ENCODE measurements around the gene SYNE1.
"Not testable (repeated sequence)": the region's sequence is repeated elsewhere in the genome, so short reads cannot be mapped to it uniquely, and the experiment has no call there.

Gene SYNE1

DNA sequence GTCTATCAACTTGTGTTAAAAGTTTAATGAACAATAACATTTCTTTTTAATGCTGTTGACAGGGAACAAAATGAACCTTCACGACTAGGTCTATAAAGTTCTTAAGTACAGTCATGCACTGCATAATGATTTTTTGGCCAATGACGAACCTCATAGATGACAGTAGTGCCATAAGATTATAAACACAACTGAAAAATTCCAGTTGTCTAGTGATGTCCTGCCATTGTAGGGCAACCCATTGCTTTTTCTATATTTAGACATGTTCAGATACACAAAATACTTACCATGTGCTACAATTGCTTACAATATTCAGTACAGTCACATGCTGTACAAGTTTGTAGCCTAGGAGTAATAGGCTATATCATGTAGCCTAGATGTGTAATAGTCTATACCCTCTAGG, 93.6 kb downstream of the SYNE1 start:
- H3K36me3 ChIP-seq (ENCODE audit: control insufficient read depth, insufficient read depth, low read length) = no peaks in the 10 kb centered on the region
- no peak for DNase-seq
- no peaks in the 10 kb centered on the region for H3K4me1 ChIP-seq (ENCODE audit: control insufficient read depth, insufficient read depth, low read length, poor library complexity, severe bottlenecking)
- H3K27ac ChIP-seq (ENCODE audit: insufficient read depth, low read length, poor library complexity, severe bottlenecking) = no peak overlapping the region
- H3K27me3 ChIP-seq (replicated peaks; ENCODE audit: control insufficient read depth, insufficient read depth, low read length, poor library complexity, severe bottlenecking) = peaks cover 3% of the 10 kb centered on the region
- no peak overlapping the region for H3K4me3 ChIP-seq (ENCODE audit: insufficient read depth, low read depth, low read length, poor library complexity, severe bottlenecking)
- H3K9me3 ChIP-seq (ENCODE audit: control insufficient read depth, low read length) = no peaks in the 10 kb centered on the region

GRCh38 chr6:152540381-152540780, 96.8 kb downstream of the SYNE1 start:
- no peak for DNase-seq
- H3K36me3 ChIP-seq (ENCODE audit: control insufficient read depth, insufficient read depth, low read length) = no peaks in the 10 kb centered on the region
- H3K4me1 ChIP-seq (ENCODE audit: control insufficient read depth, insufficient read depth, low read length, poor library complexity, severe bottlenecking) = no peaks in the 10 kb centered on the region
- H3K4me3 ChIP-seq (ENCODE audit: insufficient read depth, low read depth, low read length, poor library complexity, severe bottlenecking) = no peak overlapping the region
- H3K27me3 ChIP-seq (replicated peaks; ENCODE audit: control insufficient read depth, insufficient read depth, low read length, poor library complexity, severe bottlenecking) = peaks cover 3% of the 10 kb centered on the region
- H3K27ac ChIP-seq (ENCODE audit: insufficient read depth, low read length, poor library complexity, severe bottlenecking) = no peak overlapping the region
- no peaks in the 10 kb centered on the region for H3K9me3 ChIP-seq (ENCODE audit: control insufficient read depth, low read length)

- Histone ChIP-seq H3K27me3 (replicated peaks; ENCODE audit: control insufficient read depth, insufficient read depth, low read length, poor library complexity, severe bottlenecking) (no peaks in the 10 kb centered on the region), H3K4me3 (ENCODE audit: insufficient read depth, low read depth, low read length, poor library complexity, severe bottlenecking) (no peak overlapping the region), H3K9me3 (ENCODE audit: control insufficient read depth, low read length) (no peaks in the 10 kb centered on the region), H3K36me3 (ENCODE audit: control insufficient read depth, insufficient read depth, low read length) (no peaks in the 10 kb centered on the region), H3K4me1 (ENCODE audit: control insufficient read depth, insufficient read depth, low read length, poor library complexity, severe bottlenecking) (no peaks in the 10 kb centered on the region), H3K27ac (ENCODE audit: insufficient read depth, low read length, poor library complexity, severe bottlenecking) (no peak overlapping the region)
- no peak for DNase-seq
These were observed 102.6 kb downstream of the SYNE1 start for GRCh38 chr6:152534541-152534940.

GRCh38 chr6:152532556-152533422, 104.4 kb downstream of the SYNE1 start:
- Histone ChIP-seq H3K9me3 (ENCODE audit: control insufficient read depth, low read length) (no peaks in the 10 kb centered on the region), H3K36me3 (ENCODE audit: control insufficient read depth, insufficient read depth, low read length) (no peaks in the 10 kb centered on the region), H3K4me1 (ENCODE audit: control insufficient read depth, insufficient read depth, low read length, poor library complexity, severe bottlenecking) (no peaks in the 10 kb centered on the region), H3K4me3 (ENCODE audit: insufficient read depth, low read depth, low read length, poor library complexity, severe bottlenecking) (no peak overlapping the region), H3K27ac (ENCODE audit: insufficient read depth, low read length, poor library complexity, severe bottlenecking) (no peak overlapping the region), H3K27me3 (replicated peaks; ENCODE audit: control insufficient read depth, insufficient read depth, low read length, poor library complexity, severe bottlenecking) (no peaks in the 10 kb centered on the region)
- no peak for DNase-seq

DNA sequence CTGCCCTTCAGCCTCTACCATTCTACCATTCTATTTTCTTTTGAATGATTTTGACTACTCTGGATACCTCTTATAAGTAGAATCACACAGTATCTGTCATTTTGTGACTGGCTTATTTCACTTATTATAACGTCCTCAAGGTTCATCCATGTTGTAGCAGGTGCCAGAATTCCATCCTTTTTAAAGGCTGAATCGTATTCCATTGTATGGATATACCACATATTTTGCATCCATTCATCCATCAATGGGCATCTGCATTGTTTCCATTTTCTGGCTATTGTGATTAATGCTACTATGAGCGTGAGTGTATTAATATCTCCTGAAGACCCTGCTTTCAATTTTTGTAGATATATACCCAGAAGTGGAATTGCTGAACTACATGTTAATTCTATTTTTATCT, 105.5 kb downstream of the SYNE1 start:
- DNase-seq = no peak
- Histone ChIP-seq H3K4me3 (ENCODE audit: insufficient read depth, low read depth, low read length, poor library complexity, severe bottlenecking) (no peak overlapping the region), H3K36me3 (ENCODE audit: control insufficient read depth, insufficient read depth, low read length) (no peaks in the 10 kb centered on the region), H3K27ac (ENCODE audit: insufficient read depth, low read length, poor library complexity, severe bottlenecking) (no peak overlapping the region), H3K9me3 (ENCODE audit: control insufficient read depth, low read length) (no peaks in the 10 kb centered on the region), H3K27me3 (replicated peaks; ENCODE audit: control insufficient read depth, insufficient read depth, low read length, poor library complexity, severe bottlenecking) (no peaks in the 10 kb centered on the region), H3K4me1 (ENCODE audit: control insufficient read depth, insufficient read depth, low read length, poor library complexity, severe bottlenecking) (no peaks in the 10 kb centered on the region)

GRCh38 chr6:152529369-152529768, 107.8 kb downstream of the SYNE1 start:
- Histone ChIP-seq H3K4me1 (ENCODE audit: control insufficient read depth, insufficient read depth, low read length, poor library complexity, severe bottlenecking) (no peaks in the 10 kb centered on the region), H3K36me3 (ENCODE audit: control insufficient read depth, insufficient read depth, low read length) (no peaks in the 10 kb centered on the region), H3K27ac (ENCODE audit: insufficient read depth, low read length, poor library complexity, severe bottlenecking) (no peak overlapping the region), H3K4me3 (ENCODE audit: insufficient read depth, low read depth, low read length, poor library complexity, severe bottlenecking) (no peak overlapping the region), H3K9me3 (ENCODE audit: control insufficient read depth, low read length) (no peaks in the 10 kb centered on the region), H3K27me3 (replicated peaks; ENCODE audit: control insufficient read depth, insufficient read depth, low read length, poor library complexity, severe bottlenecking) (no peaks in the 10 kb centered on the region)
- no peak for DNase-seq

- DNase-seq; H3K27ac ChIP-seq (ENCODE audit: insufficient read depth, low read length, poor library complexity, severe bottlenecking); H3K36me3 ChIP-seq (ENCODE audit: control insufficient read depth, insufficient read depth, low read length); H3K4me3 ChIP-seq (ENCODE audit: insufficient read depth, low read depth, low read length, poor library complexity, severe bottlenecking); H3K4me1 ChIP-seq (ENCODE audit: control insufficient read depth, insufficient read depth, low read length, poor library complexity, severe bottlenecking); H3K27me3 ChIP-seq (replicated peaks; ENCODE audit: control insufficient read depth, insufficient read depth, low read length, poor library complexity, severe bottlenecking); H3K9me3 ChIP-seq (ENCODE audit: control insufficient read depth, low read length): not testable (repeated sequence)
These were observed 123.0 kb downstream of the SYNE1 start for GRCh38 chr6:152514120-152514519.

DNA sequence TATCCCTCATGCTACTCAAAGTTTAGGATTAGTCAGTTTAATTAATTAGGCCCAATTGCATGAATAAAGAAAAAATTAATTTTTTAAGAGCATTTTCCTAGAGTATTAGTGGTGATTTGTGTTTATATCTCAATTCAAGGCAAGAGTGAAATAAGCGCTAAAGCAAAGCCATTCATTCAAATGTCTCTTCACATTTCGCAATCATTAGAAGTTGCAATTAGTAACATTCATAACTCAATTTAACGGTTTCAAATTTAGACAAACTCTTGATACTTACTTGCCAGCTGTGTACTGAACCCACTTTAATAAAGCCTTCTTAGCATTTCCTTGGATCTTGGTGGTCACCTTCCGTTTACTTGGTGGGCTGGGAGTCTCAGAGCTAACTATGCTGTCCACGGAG, 127.2 kb downstream of the SYNE1 start:
- Histone ChIP-seq H3K27ac (ENCODE audit: insufficient read depth, low read length, poor library complexity, severe bottlenecking) (no peak overlapping the region), H3K36me3 (ENCODE audit: control insufficient read depth, insufficient read depth, low read length) (no peaks in the 10 kb centered on the region), H3K4me1 (ENCODE audit: control insufficient read depth, insufficient read depth, low read length, poor library complexity, severe bottlenecking) (no peaks in the 10 kb centered on the region), H3K4me3 (ENCODE audit: insufficient read depth, low read depth, low read length, poor library complexity, severe bottlenecking) (no peak overlapping the region), H3K27me3 (replicated peaks; ENCODE audit: control insufficient read depth, insufficient read depth, low read length, poor library complexity, severe bottlenecking) (no peaks in the 10 kb centered on the region), H3K9me3 (ENCODE audit: control insufficient read depth, low read length) (no peaks in the 10 kb centered on the region)
- DNase-seq = no peak

DNA sequence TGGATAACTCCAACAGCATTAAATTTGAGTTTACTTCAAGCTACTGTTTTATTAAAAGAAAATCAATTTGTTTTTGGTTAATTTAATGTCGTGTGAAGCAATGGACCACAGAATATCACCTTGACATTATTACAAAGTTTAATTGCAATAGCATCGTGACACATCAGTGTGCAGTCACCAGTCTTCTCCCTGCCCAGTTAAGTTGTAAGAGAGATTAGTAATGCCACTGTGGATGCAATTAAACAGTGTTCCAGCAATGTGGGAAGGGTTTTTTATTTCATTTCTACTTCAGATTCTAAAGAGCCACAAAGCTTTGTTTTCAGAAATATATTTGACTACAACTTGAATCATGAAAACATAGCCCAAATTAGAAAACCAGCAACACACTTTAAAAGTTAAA, 128.7 kb downstream of the SYNE1 start:
- Histone ChIP-seq H3K9me3 (ENCODE audit: control insufficient read depth, low read length) (no peaks in the 10 kb centered on the region), H3K27ac (ENCODE audit: insufficient read depth, low read length, poor library complexity, severe bottlenecking) (no peak overlapping the region), H3K36me3 (ENCODE audit: control insufficient read depth, insufficient read depth, low read length) (no peaks in the 10 kb centered on the region), H3K4me3 (ENCODE audit: insufficient read depth, low read depth, low read length, poor library complexity, severe bottlenecking) (no peak overlapping the region), H3K4me1 (ENCODE audit: control insufficient read depth, insufficient read depth, low read length, poor library complexity, severe bottlenecking) (no peaks in the 10 kb centered on the region), H3K27me3 (replicated peaks; ENCODE audit: control insufficient read depth, insufficient read depth, low read length, poor library complexity, severe bottlenecking) (no peaks in the 10 kb centered on the region)
- no peak for DNase-seq

GRCh38 chr6:152503546-152503945, 133.6 kb downstream of the SYNE1 start:
- H3K4me1 ChIP-seq (ENCODE audit: control insufficient read depth, insufficient read depth, low read length, poor library complexity, severe bottlenecking) = no peaks in the 10 kb centered on the region
- no peak for DNase-seq

More at GRCh38 chr6:152503546-152503945, 133.6 kb downstream of the SYNE1 start:
- H3K27ac ChIP-seq (ENCODE audit: insufficient read depth, low read length, poor library complexity, severe bottlenecking) = no peak overlapping the region
- H3K9me3 ChIP-seq (ENCODE audit: control insufficient read depth, low read length) = no peaks in the 10 kb centered on the region
- no peak overlapping the region for H3K4me3 ChIP-seq (ENCODE audit: insufficient read depth, low read depth, low read length, poor library complexity, severe bottlenecking)
- H3K36me3 ChIP-seq (ENCODE audit: control insufficient read depth, insufficient read depth, low read length) = no peaks in the 10 kb centered on the region
- H3K27me3 ChIP-seq (replicated peaks; ENCODE audit: control insufficient read depth, insufficient read depth, low read length, poor library complexity, severe bottlenecking) = no peaks in the 10 kb centered on the region

Data from effector memory CD4-positive, alpha-beta T cell (primary cell).